Breast epithelium (tissue), 3 donors: ENCODE results near the gene ISCA2.

Experiments
- CTCF ChIP-seq, 3 donors: fragments of 450-650 bp; IDR thresholded peaks; one replicate each; pipeline ENCODE4 v1.5.1; 2016 to 2017; ENCODE audit warnings: antibody characterized with exemption in 3 of 3, mild to moderate bottlenecking in 3 of 3, moderate library complexity in 3 of 3
- POLR2A ChIP-seq: fragments of 450-650 bp; IDR thresholded peaks from one replicate; pipeline ENCODE4 v1.6.1; 2016; ENCODE audit warnings: antibody characterized with exemption, mild to moderate bottlenecking, moderate library complexity
- POLR2AphosphoS5 ChIP-seq, 3 donors: sonication (generic); formaldehyde crosslinking; IDR thresholded peaks; one replicate each; pipeline ENCODE4 v1.6.1; 2017; ENCODE audit warnings: antibody characterized with exemption in 3 of 3

GRCh38 chr14:74474376-74474775 lies 19.2 kb upstream of the ISCA2 start:
- no peak for TF ChIP-seq POLR2A
- no peak for TF ChIP-seq CTCF (IDR thresholded peaks at IDR 0.05)
- TF ChIP-seq POLR2AphosphoS5 (IDR thresholded peaks at IDR 0.05), result no peak
